GM23248 (cell line): ENCODE results near the gene MRPS15.

Experiments
- EZH2 ChIP-seq: fragments of 200-600 bp; sonication (generic); IDR thresholded peaks from 2 replicates; pipeline ENCODE4 v1.6.1; 2018; ENCODE audit warnings: antibody characterized with exemption, mild to moderate bottlenecking; ENCODE audit not compliant: insufficient read depth, poor library complexity, severe bottlenecking
- EZH2phosphoT487 ChIP-seq: fragments of 200-600 bp; sonication (generic); IDR thresholded peaks from 2 replicates; pipeline ENCODE4 v1.6.1; 2018; ENCODE audit warnings: antibody characterized with exemption, moderate library complexity, mild to moderate bottlenecking, low read depth; ENCODE audit not compliant: insufficient read depth

- TF ChIP-seq EZH2 (no peak), EZH2phosphoT487 (no peak)
Observed at GRCh38 chr1:36464605-36465393, 615 bp upstream of the MRPS15 start.
